Measurements from ENCODE around the gene MAP4K5. TPM values are rescaled to one million over a fixed set of nuclear protein-coding genes. Genes with fewer than 3 reads are reported as not detected.

Gene MAP4K5
- total RNA-seq, 1 experiment from 2014 or later: 42.8 TPM

- TF ChIP-seq KAT7 (CRISPR knock-in tag; IDR thresholded peaks at IDR 0.05; ENCODE audit: borderline replicate concordance): no peak
Observed at GRCh38 chr14:50371546-50371945, 160.8 kb downstream of the MAP4K5 start (continued).

Other genes starting within 250 kb of the MAP4K5 start
- 23.9 to 26.7 TPM (median 24.0 TPM) in 3 replicates for gene L2HGDH, start 220.3 kb downstream of the MAP4K5 start, total RNA-seq (2021)
- gene DMAC2L, start 220.2 kb downstream of the MAP4K5 start, total RNA-seq (2021): 14.0 to 17.7 TPM (median 16.4 TPM) in 3 replicates
- gene CDKL1, start 135.7 kb downstream of the MAP4K5 start, total RNA-seq (2021): 2.0 to 3.6 TPM (median 2.0 TPM) in 3 replicates
- 3.4 to 3.7 TPM (median 3.5 TPM) in 3 replicates for gene ATL1, start 27.6 kb upstream of the MAP4K5 start, total RNA-seq (2021)
- gene SAV1, start 135.7 kb upstream of the MAP4K5 start, total RNA-seq (2021): 59.9 to 64.1 TPM (median 61.0 TPM) in 3 replicates